ENCODE results near the gene PLEKHH1. TPM values are rescaled to one million over a fixed set of nuclear protein-coding genes. Genes with fewer than 3 reads are reported as not detected.

PLEKHH1 gene
- total RNA-seq, 1 donor from 2014 or later, result 0.20 TPM

GRCh38 chr14:67526676-67527459 lies 6.2 kb upstream of the PLEKHH1 start:
- peak; percentile 77 for ATAC-seq (ENCODE audit: low read depth)
- peaks cover 3% of the 10 kb centered on the region for H3K4me1 Mint-ChIP-seq
- ChIA-PET POLR2A (interaction anchor here (0.7 to 1.0 kb wide), 2 partner anchors 12 to 39 kb away, joined by 3 read pairs; partner anchors contain the start of gene TMEM229B), CTCF (interaction anchor here (0.7 to 4.9 kb wide), 27 partner anchors 9 to 177 kb away, joined by 3 to 48 read pairs (median 4); partner anchors contain the start of gene PIGH)
- no peaks in the 10 kb centered on the region for H3K9me3 Mint-ChIP-seq
- no peak overlapping the region for H3K4me3 Mint-ChIP-seq
- H3K36me3 Mint-ChIP-seq (ENCODE audit: low read depth), result no peaks in the 10 kb centered on the region
- DNase-seq, result no peak
- peak; percentile 20 for TF ChIP-seq CTCF (IDR thresholded peaks at IDR 0.05)
- H3K27ac Mint-ChIP-seq, result no peak overlapping the region
- intact Hi-C loops (cut with micrococcal nuclease), result loop anchor here (1.0 to 2.0 kb wide), 5 partner anchors 39 to 178 kb away; partner anchors contain the start of gene TMEM229B
- H3K27me3 Mint-ChIP-seq, result peaks cover 51% of the 10 kb centered on the region

- Mint-ChIP-seq H3K4me3 (no peak overlapping the region), H3K27me3 (peaks cover 52% of the 10 kb centered on the region), H3K36me3 (ENCODE audit: low read depth) (no peaks in the 10 kb centered on the region), H3K9me3 (no peaks in the 10 kb centered on the region), H3K27ac (no peak overlapping the region), H3K4me1 (peaks cover 8% of the 10 kb centered on the region)
- TF ChIP-seq CTCF (IDR thresholded peaks at IDR 0.05), result no peak
- intact Hi-C loops (cut with micrococcal nuclease), result loop anchor here (2.0 kb wide), 1 partner anchor 177 kb away; no protein-coding TSS in a partner anchor
- ATAC-seq (ENCODE audit: low read depth) (no peak), DNase-seq (no peak)
- POLR2A ChIA-PET, result no interaction called here
- CTCF ChIA-PET, result interaction anchor here (0.8 to 4.9 kb wide), 10 partner anchors 10 to 177 kb away, joined by 3 to 48 read pairs (median 3); no protein-coding TSS in a partner anchor
These were observed 5.3 kb upstream of the PLEKHH1 start for GRCh38 chr14:67527756-67528155.

GRCh38 chr14:67528276-67528675 lies 4.8 kb upstream of the PLEKHH1 start:
- no peak for TF ChIP-seq CTCF (IDR thresholded peaks at IDR 0.05)
- Mint-ChIP-seq H3K4me3 (no peak overlapping the region), H3K27me3 (peaks cover 49% of the 10 kb centered on the region), H3K9me3 (no peaks in the 10 kb centered on the region), H3K36me3 (ENCODE audit: low read depth) (no peaks in the 10 kb centered on the region), H3K4me1 (peaks cover 8% of the 10 kb centered on the region), H3K27ac (no peak overlapping the region)
- ChIA-PET CTCF (interaction anchor here (0.9 to 4.9 kb wide), 4 partner anchors 12 to 101 kb away, joined by 3 to 48 read pairs (median 3); no protein-coding TSS in a partner anchor), POLR2A (no interaction called here)
- intact Hi-C loops (cut with micrococcal nuclease), result no loop called here
- DNase-seq (no peak), ATAC-seq (ENCODE audit: low read depth) (no peak)

- DNase-seq, result no peak
- no peak overlapping the region for H3K4me3 Mint-ChIP-seq
- H3K9me3 Mint-ChIP-seq, result no peaks in the 10 kb centered on the region
- CTCF ChIA-PET, result interaction anchor here (2.4 kb wide), 1 partner anchor 102 kb away, joined by 6 read pairs; no protein-coding TSS in a partner anchor
- H3K27ac Mint-ChIP-seq, result no peak overlapping the region
- H3K27me3 Mint-ChIP-seq, result peaks cover 46% of the 10 kb centered on the region
- POLR2A ChIA-PET, result no interaction called here
- no peak for TF ChIP-seq CTCF (IDR thresholded peaks at IDR 0.05)
- no peak for ATAC-seq (ENCODE audit: low read depth)
- intact Hi-C loops (cut with micrococcal nuclease), result no loop called here
- H3K36me3 Mint-ChIP-seq (ENCODE audit: low read depth), result no peaks in the 10 kb centered on the region
- H3K4me1 Mint-ChIP-seq, result peaks cover 8% of the 10 kb centered on the region
These were observed 2.8 kb upstream of the PLEKHH1 start for GRCh38 chr14:67529947-67530935.
